HG02938 (cell line): ENCODE data around the gene FAM186B.
"Not testable (repeated sequence)": the region's sequence is repeated elsewhere in the genome, so short reads cannot be mapped to it uniquely, and the experiment has no call there.

ENCODE experiments used
- ATAC-seq: cut with Tn5 transposase; IDR thresholded peaks from one replicate; pipeline ENCODE4 v1.9.1; 2021; ENCODE audit warnings: mild to moderate bottlenecking, moderate library complexity; ENCODE audit not compliant: unreplicated experiment

Gene FAM186B, protein sequence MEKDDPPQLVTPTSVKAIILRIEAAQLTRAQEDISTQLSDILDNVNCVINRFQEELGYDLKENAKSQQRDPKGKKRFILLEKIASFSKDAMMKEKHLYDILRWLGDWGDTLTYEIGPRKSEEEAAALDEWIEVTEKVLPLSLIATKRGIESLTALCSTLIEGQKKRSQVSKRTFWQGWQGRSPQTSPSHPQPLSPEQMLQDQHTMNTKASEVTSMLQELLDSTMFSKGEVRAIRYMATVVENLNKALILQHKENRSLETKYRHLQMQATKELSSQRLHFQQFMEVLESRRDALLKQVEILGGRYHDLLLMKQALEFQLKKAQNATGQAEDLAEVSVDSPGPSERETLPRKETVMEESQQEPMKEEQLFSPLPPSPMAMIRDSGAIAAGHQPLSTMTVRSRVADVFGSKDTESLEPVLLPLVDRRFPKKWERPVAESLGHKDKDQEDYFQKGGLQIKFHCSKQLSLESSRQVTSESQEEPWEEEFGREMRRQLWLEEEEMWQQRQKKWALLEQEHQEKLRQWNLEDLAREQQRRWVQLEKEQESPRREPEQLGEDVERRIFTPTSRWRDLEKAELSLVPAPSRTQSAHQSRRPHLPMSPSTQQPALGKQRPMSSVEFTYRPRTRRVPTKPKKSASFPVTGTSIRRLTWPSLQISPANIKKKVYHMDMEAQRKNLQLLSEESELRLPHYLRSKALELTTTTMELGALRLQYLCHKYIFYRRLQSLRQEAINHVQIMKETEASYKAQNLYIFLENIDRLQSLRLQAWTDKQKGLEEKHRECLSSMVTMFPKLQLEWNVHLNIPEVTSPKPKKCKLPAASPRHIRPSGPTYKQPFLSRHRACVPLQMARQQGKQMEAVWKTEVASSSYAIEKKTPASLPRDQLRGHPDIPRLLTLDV

DNA sequence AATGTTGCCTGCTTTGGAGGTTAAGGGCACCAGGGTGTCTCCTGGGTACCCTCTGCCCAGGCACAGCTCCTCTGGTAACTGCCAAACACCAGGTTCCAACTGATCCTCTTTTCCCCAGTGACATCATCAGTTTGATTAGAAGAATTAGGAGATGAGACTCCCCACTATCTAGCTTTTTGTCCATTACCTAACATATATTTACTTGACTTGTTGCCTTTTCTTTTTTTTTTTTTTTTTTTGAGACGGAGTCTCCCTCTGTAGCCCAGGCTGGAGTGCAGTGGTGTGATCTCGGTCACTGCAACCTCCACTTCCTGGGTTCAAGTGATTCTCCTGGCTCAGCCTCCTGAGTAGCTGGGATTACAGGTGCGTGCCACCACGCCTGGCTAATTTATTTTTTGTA is at the start of gene FAM186B:
FAM186B (minus strand) TSS at position 101 of the 400 bp plus-strand sequence. CDS start 162 bp downstream, outside the sequence.
- ATAC-seq: not testable (repeated sequence)

- ATAC-seq: no peak
Observed at GRCh38 chr12:49654715-49655114, 49.3 kb upstream of the FAM186B start.

DNA sequence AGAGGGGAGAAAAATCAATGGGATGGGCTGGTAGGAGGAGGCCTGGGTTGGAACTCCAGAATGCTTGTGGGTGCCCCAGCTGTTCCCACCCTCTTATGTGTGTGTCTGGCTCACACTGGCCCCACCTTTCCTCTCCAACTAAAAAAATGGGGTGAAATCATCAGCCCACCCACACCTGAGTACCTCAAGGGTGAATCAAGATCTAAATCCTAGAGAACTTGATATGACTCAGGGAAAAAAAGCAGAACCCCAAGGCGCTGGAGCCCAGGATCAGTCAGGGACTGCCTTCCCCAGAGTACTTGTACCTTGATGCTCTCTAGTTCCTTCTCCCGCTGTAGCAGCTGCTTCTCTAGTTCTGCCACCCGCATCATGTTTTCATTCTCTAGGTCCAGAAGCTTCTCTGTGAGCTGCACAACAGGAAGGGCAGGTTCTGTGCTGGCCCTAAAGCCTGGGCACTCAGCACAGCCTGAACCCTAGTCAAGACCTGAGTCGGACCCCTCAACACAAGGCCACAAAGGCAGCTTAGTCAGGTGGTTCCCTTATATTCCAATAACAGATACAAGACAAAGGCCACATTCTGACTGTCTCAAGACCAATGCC is 47.6 kb upstream of the FAM186B start:
- no peak for ATAC-seq

GRCh38 chr12:49651855-49652254 is 46.4 kb upstream of the FAM186B start:
- no peak for ATAC-seq

- no peak for ATAC-seq
Observed at GRCh38 chr12:49649892-49650291, 44.5 kb upstream of the FAM186B start.

GRCh38 chr12:49649445-49649844 is 44.0 kb upstream of the FAM186B start:
- no peak for ATAC-seq

- no peak for ATAC-seq
Observed at GRCh38 chr12:49648712-49649003, 43.2 kb upstream of the FAM186B start.

- no peak for ATAC-seq
Observed at GRCh38 chr12:49647827-49648711, 42.6 kb upstream of the FAM186B start.

- no peak for ATAC-seq
Observed at GRCh38 chr12:49646871-49647654, 41.6 kb upstream of the FAM186B start.

- no peak for ATAC-seq
Observed at GRCh38 chr12:49646331-49646830, 40.9 kb upstream of the FAM186B start.

DNA sequence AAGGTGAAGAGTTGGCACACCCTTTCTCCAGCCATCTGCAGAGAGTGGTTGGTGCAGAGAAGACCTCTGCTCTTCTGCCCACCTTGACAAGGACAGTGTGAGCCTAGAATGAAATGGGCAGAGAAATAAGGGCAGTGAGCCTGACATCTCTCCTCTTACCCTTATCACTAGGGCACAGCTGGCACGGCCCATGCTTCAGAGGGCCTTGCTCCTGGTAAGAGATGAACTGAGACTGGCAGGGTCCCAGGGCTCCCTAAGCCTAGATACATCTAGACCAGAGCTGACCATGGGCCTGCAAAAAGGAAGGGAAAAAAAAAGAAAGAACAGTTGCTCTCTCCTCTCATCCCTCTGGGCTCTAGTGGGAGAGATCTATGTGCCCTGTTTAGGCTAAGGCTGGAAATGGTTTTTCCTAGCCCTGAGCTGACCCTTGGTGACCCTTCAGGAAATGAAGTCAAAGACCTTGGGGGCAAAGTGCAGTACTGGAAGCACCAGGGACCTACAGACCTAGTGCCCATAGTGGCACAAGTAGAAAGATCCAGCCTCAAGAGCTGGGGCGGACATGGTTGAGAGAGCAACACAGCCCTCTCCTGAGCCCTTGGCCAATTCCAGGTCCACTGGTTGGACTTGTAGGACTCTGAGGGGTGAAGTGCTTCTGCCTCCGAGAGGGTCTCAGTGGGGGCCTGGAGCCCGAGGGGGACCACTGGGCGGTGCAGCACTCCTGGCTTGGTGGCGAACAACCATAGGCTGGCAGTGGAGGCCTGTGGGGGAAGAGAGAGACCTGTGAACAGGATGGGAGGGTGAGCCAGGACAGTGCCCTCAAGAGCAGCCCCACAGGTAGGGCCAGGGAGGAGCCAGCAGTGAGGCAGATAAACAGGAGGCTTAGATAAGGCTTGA is 40.0 kb upstream of the FAM186B start:
- ATAC-seq: no peak

DNA sequence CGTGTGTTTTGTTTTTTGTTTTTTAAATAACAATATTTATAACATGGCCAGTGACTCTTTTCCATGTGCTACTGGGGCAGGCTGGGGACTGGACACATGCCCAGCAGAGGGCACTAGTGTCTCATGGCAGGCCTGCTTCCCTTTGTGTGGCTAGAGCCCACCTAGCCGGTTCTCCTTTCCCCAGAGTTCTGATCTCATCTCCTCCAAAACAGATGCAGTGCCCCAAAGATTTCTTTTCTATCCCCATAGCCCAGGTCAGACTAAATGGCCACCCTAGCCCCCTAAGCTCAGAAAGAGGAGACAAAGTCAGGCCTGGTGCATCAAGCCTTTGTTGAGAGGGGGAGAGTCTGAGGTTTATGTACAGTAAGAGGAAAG is 39.2 kb upstream of the FAM186B start:
- ATAC-seq: no peak

DNA sequence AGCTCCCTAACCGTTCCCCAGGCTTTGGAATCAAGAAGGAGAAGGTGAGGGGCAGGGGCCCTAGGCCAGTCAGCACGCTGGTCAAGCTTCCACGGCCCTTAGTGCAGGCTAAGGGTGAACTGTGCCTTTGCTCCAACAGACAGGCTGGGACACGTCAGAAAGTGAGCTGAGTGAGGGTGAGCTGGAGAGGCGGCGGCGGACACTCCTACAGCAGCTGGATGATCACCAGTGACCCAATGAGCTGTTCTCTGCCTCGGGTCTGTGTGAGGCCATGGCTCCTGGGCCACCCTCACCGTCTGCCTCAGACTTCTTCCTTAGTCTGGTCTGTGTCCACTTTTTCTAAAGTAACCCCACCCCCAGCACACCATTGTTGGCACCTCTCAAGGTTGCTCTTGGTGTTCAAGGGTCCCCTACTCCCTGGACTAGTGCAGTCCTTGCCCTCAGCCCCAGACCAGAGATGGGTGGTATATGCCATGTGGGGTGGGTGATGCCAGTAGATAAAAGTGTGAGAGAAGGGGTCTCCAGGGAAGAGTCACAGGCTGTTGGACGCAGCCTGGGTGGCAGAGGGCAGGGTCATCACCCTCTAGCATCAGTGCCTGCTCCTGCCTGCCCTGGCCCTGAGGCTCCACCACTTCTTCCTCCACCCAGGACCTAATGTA is 38.7 kb upstream of the FAM186B start:
- ATAC-seq: no peak

DNA sequence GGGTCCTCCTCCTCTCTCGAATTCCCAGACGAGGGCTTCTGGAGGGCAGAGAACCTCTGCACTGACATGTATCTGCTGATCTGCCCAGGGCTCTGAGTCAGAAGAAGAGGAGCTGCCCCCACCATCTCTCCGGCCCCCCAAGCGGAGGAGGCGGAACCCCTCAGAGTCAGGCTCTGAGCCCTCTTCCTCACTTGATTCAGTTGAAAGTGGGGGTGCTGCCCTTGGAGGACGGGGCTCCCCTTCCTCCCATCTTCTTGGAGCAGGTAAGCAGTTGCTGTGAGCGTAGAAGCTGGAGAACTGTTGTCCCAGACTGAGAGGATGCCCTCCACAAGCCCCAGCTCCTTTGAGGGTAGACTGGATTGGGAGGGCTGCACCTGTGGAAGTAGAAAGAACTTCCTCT is 37.7 kb upstream of the FAM186B start:
- no peak for ATAC-seq

- ATAC-seq: no peak
Observed at GRCh38 chr12:49642370-49642802, 36.9 kb upstream of the FAM186B start.

- ATAC-seq: no peak
Observed at GRCh38 chr12:49641748-49642369, 36.4 kb upstream of the FAM186B start.

- ATAC-seq: no peak
Observed at GRCh38 chr12:49636979-49637755, 31.7 kb upstream of the FAM186B start.
